DMS79 treated with DMSO at 0.1 percent for 48 hours (cell line): ENCODE results near the gene CCDC89.
A peak's percentile ranks its signal among the peaks of the same experiment; 100 is the strongest.

ENCODE experiments used
- DNase-seq: peaks from one replicate; lab custom pipeline; 2025; lab: John Stamatoyannopoulos, UW

Gene CCDC89

DNA sequence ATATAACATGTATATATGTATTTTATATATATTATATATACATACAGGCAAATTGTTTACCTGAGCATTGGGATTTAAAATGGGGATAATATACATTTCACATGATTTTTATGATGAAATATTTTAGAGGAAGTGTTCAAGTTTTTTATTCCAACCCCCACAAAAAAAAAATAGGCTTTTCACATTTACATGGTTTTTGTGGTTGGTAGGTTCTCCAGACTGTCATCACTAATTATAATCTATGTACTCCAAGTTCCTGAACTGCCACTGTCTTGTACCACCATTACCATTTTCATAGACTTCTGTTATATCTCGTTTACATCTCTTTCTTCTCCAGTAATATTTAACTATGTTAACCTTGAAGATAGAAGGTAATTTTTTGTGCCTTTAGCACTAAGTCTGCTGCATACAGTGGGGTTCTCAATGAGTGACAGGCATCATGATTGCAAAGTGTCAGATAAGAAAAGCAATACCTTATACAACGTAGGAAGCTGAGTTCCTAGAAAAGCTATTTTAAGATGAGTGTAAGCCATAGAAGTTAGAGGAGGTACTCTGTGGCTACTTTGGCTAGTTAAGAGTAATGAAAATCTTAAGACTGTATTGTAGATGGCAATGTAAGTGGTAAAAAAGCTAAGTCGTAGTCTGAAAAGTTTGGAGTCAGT lies 33.1 kb downstream of the CCDC89 start:
- no peak for DNase-seq

DNA sequence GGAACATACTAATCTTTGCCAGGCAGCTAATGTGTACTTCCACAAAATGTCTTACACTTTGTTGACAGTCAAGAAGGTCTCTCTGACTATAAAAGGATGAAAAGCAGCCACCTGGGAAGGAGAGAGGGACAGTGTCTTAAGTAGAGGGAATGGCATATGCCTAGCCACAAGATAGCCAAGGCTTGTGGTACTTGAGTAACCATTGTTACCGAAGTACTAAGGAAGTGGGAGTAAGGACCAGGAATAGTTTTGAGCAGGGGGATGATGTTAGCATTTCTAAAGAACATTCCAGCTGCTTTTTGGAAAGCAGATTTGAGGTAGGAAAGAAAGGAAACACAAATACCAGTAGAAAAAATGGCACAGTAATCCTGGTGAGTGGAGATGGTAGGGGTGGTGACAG lies 34.9 kb downstream of the CCDC89 start:
- DNase-seq: no peak

DNA sequence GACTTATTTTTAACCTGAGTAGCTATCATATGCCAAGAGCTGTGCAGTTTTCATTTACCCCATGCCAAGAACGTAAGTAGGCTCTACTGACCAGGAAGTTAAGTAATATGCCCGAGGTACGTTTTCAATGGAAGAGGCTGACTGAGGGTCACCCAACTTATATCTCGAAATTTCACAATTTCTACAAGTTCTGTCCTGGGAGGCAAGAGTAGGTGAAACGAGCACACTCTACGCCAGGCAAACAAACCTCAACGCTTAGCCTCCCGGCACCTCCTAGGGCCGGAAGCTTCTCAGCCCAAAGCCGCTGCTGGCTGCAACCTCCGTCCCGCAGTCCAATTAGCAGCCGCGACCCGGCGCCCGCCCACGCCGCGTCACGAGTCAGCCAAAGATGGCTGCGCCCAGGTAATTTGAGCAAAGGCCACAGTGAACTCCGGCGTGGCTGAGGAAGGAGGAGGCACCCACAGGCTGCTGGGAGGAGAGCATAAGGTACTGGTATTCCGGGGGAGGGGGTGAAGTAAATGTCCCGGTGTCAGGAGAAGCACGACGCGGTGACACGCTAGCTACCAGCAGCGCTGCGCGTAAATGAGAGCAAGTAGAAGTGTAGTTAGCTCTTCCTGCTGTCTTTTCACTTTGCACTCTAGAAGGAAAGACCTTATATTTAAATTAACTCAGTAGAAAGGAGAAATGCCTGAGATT lies 38.2 kb downstream of the CCDC89 start, which contains the start of gene TMEM126A:
TMEM126A (plus strand) TSS at position 364 of the 696 bp plus-strand sequence. CDS start 2,289 bp downstream, outside the sequence.
- peak; percentile 92 for DNase-seq

DNA sequence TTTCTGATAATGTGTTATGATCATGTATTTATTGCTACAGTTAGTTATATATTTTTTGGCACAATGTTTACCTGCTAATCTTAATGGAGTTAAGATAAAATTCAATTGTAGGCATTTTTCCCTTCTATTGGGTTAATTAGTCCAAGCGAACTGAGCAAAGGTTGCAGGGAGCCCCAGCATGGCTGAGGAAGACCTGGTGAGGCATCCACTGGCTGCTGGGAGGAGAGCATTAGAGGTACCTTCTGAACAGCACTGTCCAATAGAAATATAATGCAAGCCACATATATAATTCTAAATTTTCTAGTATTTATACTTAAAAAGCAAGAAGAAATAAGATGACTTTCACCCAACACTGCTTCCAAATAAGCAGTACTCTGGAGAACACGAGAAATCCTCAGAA lies 38.9 kb downstream of the CCDC89 start:
- peak; percentile 50 for DNase-seq

DNA sequence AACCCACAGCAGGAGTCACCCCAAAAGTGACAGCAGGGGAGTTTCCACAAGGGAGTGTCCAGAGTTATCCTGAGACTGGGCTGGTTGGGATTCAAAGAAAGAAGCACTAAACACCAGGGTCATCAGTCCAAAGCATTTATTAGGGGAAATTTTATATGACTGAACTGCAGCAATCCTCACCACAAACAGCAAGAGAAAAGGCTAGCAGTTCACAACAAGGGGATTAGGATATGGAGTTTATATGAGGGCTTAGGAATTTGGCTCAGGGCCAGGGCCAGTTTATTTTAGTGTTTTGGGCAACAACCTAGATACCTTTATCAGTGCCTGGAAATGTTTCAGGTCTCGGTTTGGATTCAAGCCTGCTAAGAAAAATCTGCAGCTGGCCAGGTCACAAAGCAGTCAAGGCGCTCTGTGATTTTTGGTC lies 42.8 kb downstream of the CCDC89 start:
- DNase-seq: no peak

DNA sequence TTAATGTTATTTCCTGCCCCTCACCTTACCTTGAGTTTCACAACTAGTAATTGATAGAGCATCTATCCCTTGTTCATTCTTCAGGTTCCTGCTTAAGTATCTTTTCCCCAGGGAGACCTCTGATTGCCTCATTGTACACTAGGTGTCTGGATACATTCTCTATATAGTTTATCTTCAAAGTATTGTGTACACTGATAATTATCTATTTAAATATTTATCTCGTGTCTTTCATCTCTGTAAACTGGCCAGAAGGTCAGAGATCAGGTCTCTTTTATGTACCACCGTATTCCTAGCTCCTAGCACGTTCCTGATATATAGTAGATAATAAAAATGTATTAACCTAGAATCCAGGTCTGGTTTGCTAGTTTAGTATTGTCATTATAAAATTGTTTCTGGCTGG lies 51.2 kb downstream of the CCDC89 start:
- DNase-seq: no peak
